GM18909 (cell line): ENCODE results near the gene KCNJ14.

Source experiments
- ATAC-seq: cut with Tn5 transposase; IDR thresholded peaks from one replicate; pipeline ENCODE4 v1.9.1; 2021; ENCODE audit warnings: mild to moderate bottlenecking; ENCODE audit not compliant: unreplicated experiment, poor library complexity

The KCNJ14 gene

DNA sequence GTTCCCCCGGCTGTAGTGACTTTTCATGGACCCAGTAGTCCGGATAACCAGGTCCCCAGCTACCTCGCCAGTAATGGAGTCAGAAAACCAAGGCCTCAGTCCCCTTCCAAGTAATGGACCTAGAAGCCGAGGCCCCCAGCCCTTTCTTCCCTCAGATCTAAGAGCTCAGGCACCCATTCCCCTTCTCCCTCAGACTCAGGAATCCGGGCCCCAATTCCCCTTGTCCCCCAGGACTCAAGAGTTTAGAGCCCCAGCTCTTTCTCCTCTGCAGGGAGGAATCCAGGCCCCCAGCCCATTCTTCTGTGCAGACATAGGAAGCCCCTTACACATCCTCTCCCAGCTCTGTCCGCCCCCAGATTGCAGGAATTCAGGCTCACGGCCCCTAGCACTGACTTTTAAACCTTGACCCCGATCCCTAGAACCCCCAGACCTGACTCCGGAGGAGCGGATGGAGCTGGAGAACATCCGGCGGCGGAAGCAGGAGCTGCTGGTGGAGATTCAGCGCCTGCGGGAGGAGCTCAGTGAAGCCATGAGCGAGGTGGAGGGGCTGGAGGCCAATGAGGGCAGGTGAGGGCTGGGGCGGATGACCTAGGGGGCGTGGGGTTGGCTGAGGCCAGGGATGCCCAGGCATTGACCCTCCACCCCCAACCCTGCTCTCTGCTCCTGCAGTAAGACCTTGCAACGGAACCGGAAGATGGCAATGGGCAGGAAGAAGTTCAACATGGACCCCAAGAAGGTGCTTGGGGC, 14.7 kb downstream of the KCNJ14 start:
- no peak for ATAC-seq

DNA sequence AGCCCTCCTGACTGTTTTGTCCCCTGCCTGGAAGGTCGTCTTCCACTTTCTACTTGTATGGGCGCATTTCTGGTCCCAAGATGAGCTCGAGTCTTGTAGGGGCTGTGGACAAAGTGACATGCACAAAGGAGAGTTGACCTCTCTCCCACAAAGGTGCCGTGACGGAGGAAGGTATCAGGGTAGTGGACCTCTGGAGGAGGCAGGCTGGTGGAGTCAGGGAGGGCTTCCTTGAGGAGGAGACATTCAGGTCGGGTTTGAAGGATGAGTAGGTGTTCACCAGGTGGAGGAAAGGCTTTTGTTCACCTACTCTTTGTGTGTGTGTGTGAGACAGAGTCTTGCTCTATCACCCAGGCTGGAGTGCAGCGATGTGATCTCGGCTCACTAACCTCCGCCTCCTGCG, 15.5 kb downstream of the KCNJ14 start:
- no peak for ATAC-seq

DNA sequence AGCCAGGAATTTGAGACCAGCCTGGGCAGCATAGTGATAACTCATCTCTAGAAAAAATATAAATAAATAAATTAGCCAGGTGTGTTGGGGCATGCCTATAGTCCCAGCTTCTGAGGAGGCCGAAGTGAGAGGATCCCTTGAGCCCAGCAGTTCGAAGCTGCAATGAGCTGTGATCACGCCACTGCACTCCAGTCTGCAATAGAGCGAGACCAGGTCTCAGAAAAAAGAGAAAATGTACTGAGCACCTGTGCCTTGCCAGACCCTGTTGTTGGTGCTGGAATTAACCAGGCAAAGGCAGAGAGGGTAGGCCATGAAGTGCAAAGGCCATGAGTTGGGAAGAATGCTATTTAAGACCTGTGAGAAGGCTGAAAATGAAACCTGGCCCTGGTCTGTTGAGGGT, 16.5 kb downstream of the KCNJ14 start:
- no peak for ATAC-seq

DNA sequence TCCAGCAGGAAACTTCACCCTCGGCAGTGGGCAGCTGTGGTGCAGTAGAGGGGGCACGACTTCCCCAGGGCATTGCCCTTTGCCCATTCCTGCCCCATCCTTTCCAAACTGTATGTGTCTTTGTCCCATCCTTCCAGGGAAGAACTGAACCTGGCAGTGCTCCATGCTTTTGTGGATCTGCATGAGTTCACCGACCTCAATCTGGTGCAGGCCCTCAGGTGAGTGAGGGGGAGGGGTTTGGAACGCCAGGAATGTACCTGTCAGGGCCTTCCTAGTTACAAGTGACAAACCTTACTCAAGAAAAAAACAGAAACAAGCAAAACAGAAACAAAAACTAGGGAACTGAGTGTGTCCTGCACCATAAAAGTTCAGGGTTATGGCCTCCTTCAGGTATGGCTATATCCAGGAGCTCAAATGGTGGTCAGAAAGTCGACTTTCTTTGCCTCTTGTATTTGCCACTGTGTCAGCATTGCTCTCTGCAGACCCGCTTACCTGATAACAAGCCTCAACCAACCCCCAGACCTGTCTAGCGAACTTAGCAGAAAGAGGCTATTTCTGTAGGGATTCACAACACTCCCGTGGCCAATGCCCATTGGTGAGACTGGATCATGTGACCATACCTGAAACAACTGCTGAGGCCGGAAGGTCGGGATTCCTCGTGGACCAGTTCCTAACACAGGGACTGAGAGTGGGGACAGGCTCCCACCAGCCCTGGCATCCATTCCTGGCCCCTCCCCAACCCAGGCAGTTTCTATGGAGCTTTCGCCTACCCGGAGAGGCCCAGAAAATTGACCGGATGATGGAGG, 18.0 kb downstream of the KCNJ14 start:
- ATAC-seq: no peak

DNA sequence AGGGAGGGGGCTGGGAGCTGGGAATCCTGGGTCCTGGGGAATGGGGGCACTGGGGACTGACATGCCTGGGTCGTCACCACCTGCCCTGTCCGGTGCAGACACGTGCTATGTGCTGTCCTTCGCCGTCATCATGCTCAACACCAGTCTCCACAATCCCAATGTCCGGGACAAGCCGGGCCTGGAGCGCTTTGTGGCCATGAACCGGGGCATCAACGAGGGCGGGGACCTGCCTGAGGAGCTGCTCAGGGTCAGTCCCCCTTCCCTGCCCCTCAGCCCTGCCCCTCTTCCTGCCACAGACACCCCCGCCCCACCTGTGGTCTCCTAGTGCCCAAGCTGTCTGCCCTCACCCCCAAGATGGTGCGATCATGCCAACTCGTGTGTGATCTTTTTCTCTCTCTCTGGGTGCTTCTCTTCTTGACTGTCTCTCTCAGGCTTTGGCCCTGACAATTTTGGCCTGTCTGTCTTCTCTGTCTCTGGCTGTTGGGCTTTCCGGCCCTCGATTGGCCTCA, 18.8 kb downstream of the KCNJ14 start:
- no peak for ATAC-seq

DNA sequence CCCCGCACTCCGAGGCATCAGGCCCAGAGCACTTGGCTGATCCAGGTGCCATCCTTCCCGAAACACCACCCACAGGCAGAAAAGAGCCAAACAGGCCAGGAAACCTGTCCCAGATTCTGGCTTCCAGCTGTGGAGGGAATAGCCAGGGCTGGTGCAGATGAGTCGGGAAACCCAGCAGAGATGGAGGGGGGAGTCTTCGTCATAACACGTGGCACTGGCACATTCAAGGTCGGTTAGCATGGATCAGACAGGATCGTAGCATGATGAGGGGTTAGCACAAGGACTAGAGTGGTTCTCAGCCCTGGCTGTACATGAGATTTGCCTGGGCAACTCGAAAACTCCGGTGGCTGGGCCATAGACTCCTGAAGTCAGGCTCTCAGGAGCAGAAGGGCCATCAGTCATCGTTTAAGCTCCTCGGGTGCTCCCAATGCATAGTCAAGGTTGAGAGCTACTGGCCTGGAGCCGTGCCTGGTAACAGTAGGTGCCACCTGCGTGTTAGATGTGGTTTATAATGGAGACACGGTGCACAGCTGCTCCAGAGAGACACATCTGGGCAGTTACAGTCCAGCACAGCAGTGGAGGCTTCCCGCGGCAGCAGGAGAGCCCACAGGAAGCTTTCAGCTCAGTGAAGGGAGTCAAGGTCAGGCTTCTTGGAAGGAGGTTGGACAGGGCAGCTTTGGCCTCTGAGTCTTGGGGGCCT, 20.1 kb downstream of the KCNJ14 start:
- ATAC-seq: no peak

DNA sequence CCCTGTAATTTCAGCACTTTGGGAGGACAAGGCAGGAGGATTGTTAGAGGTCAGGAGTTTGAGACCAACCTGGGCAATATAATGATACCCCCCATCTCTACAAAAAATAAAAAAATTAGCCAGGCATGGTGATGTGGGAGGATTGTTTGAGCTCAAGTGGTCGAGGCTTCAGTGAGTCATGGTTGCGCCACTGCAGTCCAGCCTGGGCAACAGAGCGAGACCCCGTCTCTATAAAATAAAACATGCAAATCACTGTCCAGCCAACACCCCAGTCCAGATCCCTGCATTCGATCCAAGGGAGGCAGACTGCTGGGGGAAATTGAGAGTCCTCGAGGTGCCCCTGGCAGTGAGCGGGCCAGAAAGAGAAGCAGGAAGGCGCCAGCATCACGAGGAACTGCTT, 20.8 kb downstream of the KCNJ14 start:
- no peak for ATAC-seq

- ATAC-seq: no peak
These were observed 21.8 kb downstream of the KCNJ14 start for GRCh38 chr19:48477067-48477685.

DNA sequence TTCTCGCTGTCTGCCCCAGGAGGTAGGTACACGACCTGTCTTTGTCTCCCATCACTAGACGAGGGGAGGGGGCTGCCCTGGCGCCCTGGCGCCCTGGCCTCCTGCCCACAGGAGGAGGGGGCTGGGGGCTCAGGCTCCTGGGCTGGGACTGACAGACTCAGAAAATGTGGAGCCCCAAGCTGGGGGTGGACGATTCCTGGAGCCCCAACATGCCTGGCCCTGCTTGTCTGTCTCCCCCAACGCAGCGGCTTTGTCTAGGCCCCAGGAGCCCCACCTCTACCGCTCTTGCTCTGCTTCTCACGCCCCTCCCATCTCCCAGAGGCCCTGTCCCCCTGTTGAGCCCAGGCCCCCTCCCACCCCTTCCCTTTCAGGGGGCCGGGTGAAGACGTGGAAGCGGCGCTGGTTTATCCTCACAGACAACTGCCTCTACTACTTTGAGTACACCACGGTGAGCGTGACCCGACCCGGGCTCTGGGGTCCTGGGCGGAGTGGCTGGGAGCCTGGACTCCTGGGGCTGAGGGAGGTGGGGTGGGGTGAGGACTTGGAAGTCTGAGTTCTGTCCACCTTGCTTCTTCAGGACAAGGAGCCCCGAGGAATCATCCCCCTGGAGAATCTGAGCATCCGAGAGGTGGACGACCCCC, 22.4 kb downstream of the KCNJ14 start:
- no peak for ATAC-seq

- no peak for ATAC-seq
These were observed 23.2 kb downstream of the KCNJ14 start for GRCh38 chr19:48478339-48479256.

GRCh38 chr19:48479686-48480085, 24.3 kb downstream of the KCNJ14 start:
- ATAC-seq: no peak

DNA sequence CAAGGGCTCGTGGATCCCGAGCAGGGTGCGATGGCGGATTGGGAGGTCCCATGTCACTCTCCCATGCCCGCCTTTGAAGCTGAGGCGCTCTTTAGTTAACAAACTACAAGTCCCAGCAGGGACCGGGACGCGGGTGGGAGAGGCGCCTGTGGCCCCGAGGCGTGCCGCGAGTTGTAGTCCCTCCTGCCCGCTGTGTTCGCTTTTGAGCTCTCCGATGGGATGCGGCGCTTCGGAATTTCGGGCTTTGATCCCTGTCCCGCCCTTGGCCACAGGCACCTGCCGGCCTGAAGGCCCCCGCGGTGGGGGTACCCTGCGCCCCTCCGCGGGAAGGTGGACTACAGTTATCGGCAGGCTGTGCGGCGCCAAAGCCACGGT, 24.8 kb downstream of the KCNJ14 start:
- no peak for ATAC-seq

DNA sequence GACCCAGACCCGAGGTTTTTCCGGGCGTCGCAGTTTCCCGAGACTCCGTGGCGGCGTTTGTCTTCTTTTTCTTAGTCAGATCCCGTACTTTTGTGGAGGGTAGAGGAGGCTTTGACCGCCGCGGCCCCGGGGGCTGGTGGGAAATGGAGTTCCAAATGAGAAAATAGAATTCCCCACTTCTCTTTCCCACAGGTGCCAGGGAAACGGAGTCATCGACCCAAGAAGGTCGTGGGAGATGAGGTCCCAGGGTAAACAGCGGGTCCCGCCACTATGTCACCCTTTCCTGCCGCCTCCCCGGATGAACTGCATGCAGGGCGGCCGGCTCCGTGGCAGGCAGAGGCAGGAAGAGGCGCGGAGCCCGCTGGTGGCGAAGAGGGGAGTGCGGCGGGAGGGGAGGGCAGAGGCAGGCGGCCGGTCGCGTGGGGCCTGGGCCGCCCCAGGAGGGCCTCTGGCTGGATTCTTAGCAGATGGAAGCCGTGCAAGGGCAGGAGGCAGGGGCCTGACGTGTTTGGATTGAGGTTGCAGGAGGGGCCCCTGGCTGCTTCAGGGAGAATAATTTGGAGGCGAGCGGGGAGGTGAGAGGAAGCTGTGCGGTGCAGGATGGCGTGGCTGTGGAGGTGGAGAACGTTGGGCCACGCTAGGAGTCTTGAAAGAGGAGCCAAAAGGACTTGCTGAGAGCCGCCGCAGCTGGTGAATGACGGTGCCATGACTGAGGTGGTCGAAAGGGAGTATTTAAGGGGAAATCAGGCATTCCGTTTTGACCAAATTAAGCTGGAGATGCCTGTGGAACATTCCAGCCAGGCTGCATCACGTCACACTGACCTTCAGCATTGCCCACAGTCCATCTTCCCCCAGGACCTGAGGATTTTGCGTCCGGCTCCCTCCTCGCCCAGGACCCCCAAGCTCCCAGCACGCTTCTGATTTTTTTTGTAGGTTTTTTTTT, 25.5 kb downstream of the KCNJ14 start:
- ATAC-seq: no peak

- ATAC-seq: no peak
These were observed 26.7 kb downstream of the KCNJ14 start for GRCh38 chr19:48481846-48482639.

- ATAC-seq: no peak
These were observed 27.9 kb downstream of the KCNJ14 start for GRCh38 chr19:48483301-48483700.

GRCh38 chr19:48484247-48484893, 29.0 kb downstream of the KCNJ14 start:
- ATAC-seq: no peak
